GM12864 (cell line): Measurements from ENCODE around the gene THRB.

ENCODE experiments used
- DNase-seq: peaks from one replicate; pipeline ENCODE4 v3.0.0-alpha.2; 2011; ENCODE audit warnings: low read depth
- H3K4me3 ChIP-seq: 2 replicates; pipeline ENCODE4 v1.5.1; 2011; ENCODE audit warnings: mild to moderate bottlenecking, low read depth, low read length, control low read depth
- TF ChIP-seq, protein P1 (sequence below): IDR thresholded peaks from 2 replicates; pipeline ENCODE4 v1.5.1; 2011; ENCODE audit warnings: low read depth, mild to moderate bottlenecking, moderate library complexity, low read length, control low read depth, inconsistent platforms; ENCODE audit errors: missing control alignments

The THRB gene

GRCh38 chr3:24487325-24488262, 7.1 kb downstream of the THRB start:
- TF ChIP-seq, protein P1, sequence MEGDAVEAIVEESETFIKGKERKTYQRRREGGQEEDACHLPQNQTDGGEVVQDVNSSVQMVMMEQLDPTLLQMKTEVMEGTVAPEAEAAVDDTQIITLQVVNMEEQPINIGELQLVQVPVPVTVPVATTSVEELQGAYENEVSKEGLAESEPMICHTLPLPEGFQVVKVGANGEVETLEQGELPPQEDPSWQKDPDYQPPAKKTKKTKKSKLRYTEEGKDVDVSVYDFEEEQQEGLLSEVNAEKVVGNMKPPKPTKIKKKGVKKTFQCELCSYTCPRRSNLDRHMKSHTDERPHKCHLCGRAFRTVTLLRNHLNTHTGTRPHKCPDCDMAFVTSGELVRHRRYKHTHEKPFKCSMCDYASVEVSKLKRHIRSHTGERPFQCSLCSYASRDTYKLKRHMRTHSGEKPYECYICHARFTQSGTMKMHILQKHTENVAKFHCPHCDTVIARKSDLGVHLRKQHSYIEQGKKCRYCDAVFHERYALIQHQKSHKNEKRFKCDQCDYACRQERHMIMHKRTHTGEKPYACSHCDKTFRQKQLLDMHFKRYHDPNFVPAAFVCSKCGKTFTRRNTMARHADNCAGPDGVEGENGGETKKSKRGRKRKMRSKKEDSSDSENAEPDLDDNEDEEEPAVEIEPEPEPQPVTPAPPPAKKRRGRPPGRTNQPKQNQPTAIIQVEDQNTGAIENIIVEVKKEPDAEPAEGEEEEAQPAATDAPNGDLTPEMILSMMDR, result no peak
- H3K4me3 ChIP-seq, result no peak overlapping the region
- no peak for DNase-seq

DNA sequence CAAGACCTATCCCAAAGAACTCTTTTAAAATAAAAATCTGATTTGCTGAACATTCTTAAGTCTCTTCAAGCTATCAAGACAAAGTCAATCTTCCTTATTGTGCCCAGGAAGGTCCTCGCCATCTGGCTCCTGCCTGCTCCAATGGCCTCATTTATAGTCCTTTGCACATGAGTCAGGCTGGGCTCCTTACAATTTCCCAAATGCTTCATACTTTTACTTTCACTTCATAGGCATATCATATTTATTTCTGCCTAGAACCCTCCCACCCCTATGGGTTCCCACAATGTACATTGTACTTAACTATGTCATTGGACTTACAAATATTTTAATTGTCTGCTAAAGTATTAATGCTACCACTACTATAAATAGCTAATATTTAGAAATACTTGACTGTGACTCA, 9.1 kb downstream of the THRB start:
- no peak overlapping the region for H3K4me3 ChIP-seq
- DNase-seq, result no peak
- TF ChIP-seq, protein P1, result no peak

DNA sequence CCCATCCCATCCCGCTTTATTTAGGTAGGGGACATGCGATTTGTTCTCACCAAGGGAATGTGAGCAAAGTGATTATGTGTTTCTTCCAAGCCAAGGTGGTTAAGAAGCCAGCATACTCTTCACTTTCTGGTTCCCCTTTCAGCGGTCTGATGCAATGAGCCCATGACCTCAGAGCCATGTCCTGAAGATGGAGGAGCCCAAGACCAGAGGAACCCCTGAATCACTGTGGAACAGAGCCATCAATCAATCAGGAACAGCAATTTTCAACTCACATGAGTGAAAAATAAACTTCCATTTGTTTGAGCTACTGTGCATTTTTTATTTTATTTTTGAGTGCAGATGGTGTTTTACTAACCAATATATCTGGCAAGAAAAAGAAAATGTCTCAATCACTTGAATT, 10.8 kb downstream of the THRB start:
- H3K4me3 ChIP-seq, result no peak overlapping the region
- TF ChIP-seq, protein P1, result no peak
- no peak for DNase-seq

DNA sequence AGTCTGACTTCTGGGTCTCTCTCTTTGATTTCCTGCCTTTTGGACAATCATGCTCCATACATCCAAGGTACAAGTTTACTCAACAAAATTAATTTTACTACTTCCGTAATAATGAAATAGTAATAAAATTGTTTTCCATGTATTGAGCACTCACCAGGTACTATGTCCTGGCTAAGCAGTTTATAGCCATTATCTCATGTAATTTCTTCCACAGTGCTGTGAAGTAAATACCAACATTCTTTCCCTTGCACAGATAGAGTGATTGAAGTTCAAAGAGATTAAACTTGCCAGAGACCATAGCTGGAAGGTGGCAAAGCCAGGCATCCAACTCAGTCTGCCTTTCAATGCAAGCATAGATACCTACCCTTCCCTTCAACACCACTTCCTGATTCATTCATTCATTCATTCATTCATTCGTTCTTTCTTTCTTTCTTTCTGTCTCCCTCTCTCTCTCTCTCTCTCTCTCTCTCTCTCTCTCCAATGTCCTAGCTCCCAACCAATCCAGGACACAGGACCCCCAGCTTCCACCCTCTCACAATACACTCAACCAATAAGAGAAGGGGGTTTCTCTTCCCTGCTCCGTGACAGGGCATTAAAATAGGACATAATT, 12.4 kb downstream of the THRB start:
- TF ChIP-seq, protein P1, result no peak
- H3K4me3 ChIP-seq, result no peak overlapping the region
- DNase-seq, result no peak

GRCh38 chr3:24481193-24481592, 13.5 kb downstream of the THRB start:
- TF ChIP-seq, protein P1, result no peak

DNA sequence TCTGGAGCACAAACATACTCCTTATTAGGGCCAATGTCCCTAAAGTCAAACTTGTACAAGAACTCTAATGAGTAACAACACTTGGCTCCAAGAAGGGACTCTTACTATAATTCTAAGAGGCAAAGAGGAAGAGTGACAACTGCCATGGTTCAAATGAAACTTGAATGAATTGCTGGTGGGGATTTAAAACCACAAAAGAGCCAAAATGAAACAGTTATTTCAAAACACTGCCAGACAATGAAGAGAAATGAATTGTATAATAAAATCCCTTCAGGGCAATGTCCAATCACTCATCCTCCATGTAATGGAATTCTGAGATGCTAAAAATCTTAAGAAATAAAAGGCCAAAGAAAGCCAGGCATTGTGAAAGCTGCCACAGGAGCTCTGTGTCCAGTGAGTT, 14.2 kb downstream of the THRB start:
- no peak for DNase-seq
- TF ChIP-seq, protein P1, result no peak
- no peak overlapping the region for H3K4me3 ChIP-seq

More at GRCh38 chr3:24481193-24481592, 13.5 kb downstream of the THRB start:
- H3K4me3 ChIP-seq, result no peak overlapping the region
- DNase-seq, result no peak

- TF ChIP-seq, protein P1, result no peak
- no peak for DNase-seq
- H3K4me3 ChIP-seq, result no peak overlapping the region
These were observed 14.8 kb downstream of the THRB start for GRCh38 chr3:24479816-24480215.
